A549 (cell line): ENCODE measurements around the gene LIPA.
"Not testable (repeated sequence)": the region's sequence is repeated elsewhere in the genome, so short reads cannot be mapped to it uniquely, and the experiment has no call there.

ENCODE experiments used
- KDM1A ChIP-seq: fragments of 200-600 bp; sonication (generic); IDR thresholded peaks from 2 replicates; pipeline ENCODE4 v1.6.1; 2016; ENCODE audit warnings: low read depth, mild to moderate bottlenecking
- POLR2A ChIP-seq: IDR thresholded peaks from 2 replicates; pipeline ENCODE4 v1.6.1; 2012; ENCODE audit warnings: mild to moderate bottlenecking, low read length
- TF ChIP-seq, protein P1 (sequence below): fragments of >200 bp; sonication (Bioruptor Twin); formaldehyde crosslinking; IDR thresholded peaks from 3 replicates; pipeline ENCODE4 v1.5.1; 2016

- TF ChIP-seq, protein P1, sequence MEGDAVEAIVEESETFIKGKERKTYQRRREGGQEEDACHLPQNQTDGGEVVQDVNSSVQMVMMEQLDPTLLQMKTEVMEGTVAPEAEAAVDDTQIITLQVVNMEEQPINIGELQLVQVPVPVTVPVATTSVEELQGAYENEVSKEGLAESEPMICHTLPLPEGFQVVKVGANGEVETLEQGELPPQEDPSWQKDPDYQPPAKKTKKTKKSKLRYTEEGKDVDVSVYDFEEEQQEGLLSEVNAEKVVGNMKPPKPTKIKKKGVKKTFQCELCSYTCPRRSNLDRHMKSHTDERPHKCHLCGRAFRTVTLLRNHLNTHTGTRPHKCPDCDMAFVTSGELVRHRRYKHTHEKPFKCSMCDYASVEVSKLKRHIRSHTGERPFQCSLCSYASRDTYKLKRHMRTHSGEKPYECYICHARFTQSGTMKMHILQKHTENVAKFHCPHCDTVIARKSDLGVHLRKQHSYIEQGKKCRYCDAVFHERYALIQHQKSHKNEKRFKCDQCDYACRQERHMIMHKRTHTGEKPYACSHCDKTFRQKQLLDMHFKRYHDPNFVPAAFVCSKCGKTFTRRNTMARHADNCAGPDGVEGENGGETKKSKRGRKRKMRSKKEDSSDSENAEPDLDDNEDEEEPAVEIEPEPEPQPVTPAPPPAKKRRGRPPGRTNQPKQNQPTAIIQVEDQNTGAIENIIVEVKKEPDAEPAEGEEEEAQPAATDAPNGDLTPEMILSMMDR: not testable (repeated sequence)
- TF ChIP-seq KDM1A, POLR2A: not testable (repeated sequence)
Observed at GRCh38 chr10:89285303-89285702, 33.7 kb upstream of the LIPA start.
